K562 (cell line): ENCODE measurements around the gene GPC1. TPM values are rescaled to one million over a fixed set of nuclear protein-coding genes. Genes with fewer than 3 reads are reported as not detected.

ENCODE experiments used
- CCNT2 ChIP-seq: IDR thresholded peaks from 2 replicates; pipeline ENCODE4 v1.6.1; 2011; ENCODE audit warnings: borderline replicate concordance, low read depth, mild to moderate bottlenecking, moderate library complexity, mixed read lengths, low read length; ENCODE audit not compliant: insufficient read length; ENCODE audit errors: extremely low read depth
- CREB1 ChIP-seq, 2 experiments: sonication (generic) in 1 of 2; formaldehyde crosslinking in 1 of 2; IDR thresholded peaks; 2 replicates each; pipeline versions ENCODE4 v1.6.1 to v1.8.0; 2012 to 2022; ENCODE audit warnings: inconsistent platforms in 1 of 2, mild to moderate bottlenecking in 1 of 2, missing genetic modification reagents in 1 of 2, moderate library complexity in 1 of 2
- E2F5 ChIP-seq: sonication (generic); formaldehyde crosslinking; IDR thresholded peaks from 2 replicates; pipeline ENCODE4 v1.8.0; 2022; ENCODE audit warnings: mild to moderate bottlenecking, missing genetic modification reagents
- FUS ChIP-seq: fragments of 200-400 bp; formaldehyde crosslinking; optimal IDR thresholded peaks from 2 replicates; pipeline ENCODE3; 2017; ENCODE audit warnings: low read depth, low read length
- HLTF ChIP-seq: fragments of 450-650 bp; IDR thresholded peaks from 2 replicates; pipeline ENCODE4 v1.6.1; 2016
- NUFIP1 ChIP-seq: fragments of 450-650 bp; IDR thresholded peaks from 2 replicates; pipeline ENCODE4 v1.6.1; 2018; ENCODE audit not compliant: partially characterized antibody
- PRMT5 ChIP-seq: sonication (generic); formaldehyde crosslinking; IDR thresholded peaks from 2 replicates; pipeline ENCODE4 v1.5.0; 2020; ENCODE audit warnings: missing genetic modification reagents
- SETDB1 ChIP-seq: IDR thresholded peaks from one replicate; pipeline ENCODE4 v1.6.1; 2012; ENCODE audit warnings: low read length, control low read depth, inconsistent platforms
- THAP12 ChIP-seq: fragments of 250-450 bp; sonication (Bioruptor Pico); IDR thresholded peaks from 2 replicates; pipeline ENCODE4 v1.9.0; 2021; ENCODE audit warnings: mild to moderate bottlenecking, inconsistent platforms
- ZNF133 ChIP-seq: fragments of 250-450 bp; sonication (Bioruptor Pico); IDR thresholded peaks from 2 replicates; pipeline ENCODE4 v1.4.0; 2020; ENCODE audit warnings: mild to moderate bottlenecking
- ZNF134 ChIP-seq: fragments of 250-450 bp; sonication (Bioruptor Pico); conservative IDR thresholded peaks from 2 replicates; pipeline ENCODE4 v1.4.0; 2020
- ZNF445 ChIP-seq: fragments of 250-450 bp; sonication (Bioruptor Pico); IDR thresholded peaks from 2 replicates; pipeline ENCODE4 v1.4.0; 2020; ENCODE audit warnings: low read depth, mild to moderate bottlenecking, moderate library complexity
- ZNF561 ChIP-seq: fragments of 450-650 bp; formaldehyde crosslinking; conservative IDR thresholded peaks from 2 replicates; pipeline ENCODE4 v1.4.0; 2020; ENCODE audit warnings: mild to moderate bottlenecking, moderate library complexity
- polyA plus RNA-seq, 8 experiments: library from polyadenylated mRNA; depleted of rRNA in 4 of 8; stranded (reverse) in 5 of 8; unstranded in 3 of 8; fragments of >200 nt; fragmentation: Nextera tagmentation in 2 of 8; fragmentation: Illumina TruSeq in 1 of 8; extraction: Ambion mirVana in 2 of 8; extraction: Trizol in 1 of 8; gene quantifications; 2 replicates each; pipeline versions ENCODE4 v1.2.1 to v1.2.3, GENCODE V29; 2011 to 2014; ENCODE audit warnings: inconsistent platforms in 1 of 8, missing spikeins in 1 of 8
- total RNA-seq, 7 experiments: library from RNA; depleted of rRNA in 6 of 7; stranded (reverse); fragments of >200 nt in 6 of 7; fragmentation: Illumina TruSeq in 2 of 7; extraction: Trizol in 2 of 7; gene quantifications; 2 replicates each; pipeline versions ENCODE4 v1.2.1 to v1.2.3, GENCODE V29; 2011 to 2021; ENCODE audit warnings: low replicate concordance in 1 of 7

GPC1 gene
- total and polyA plus RNA-seq, 9 of the 15 experiments (the other 6 are each of a cell fraction or from before 2014, with no cell fraction given): 0.07 to 0.82 (median 0.14) TPM; not detected in 3

GRCh38 chr2:240472078-240472790 is 36.8 kb downstream of the GPC1 start (continued):
- no peak for TF ChIP-seq THAP12 (CRISPR knock-in tag)
- no peak for TF ChIP-seq CREB1 (IDR thresholded peaks at IDR 0.05)
- no peak for TF ChIP-seq CREB1 (CRISPR knock-in tag; IDR thresholded peaks at IDR 0.05)
- TF ChIP-seq ZNF445 (CRISPR knock-in tag): no peak
- TF ChIP-seq NUFIP1: no peak
- no peak for TF ChIP-seq ZNF561
- TF ChIP-seq ZNF133 (CRISPR knock-in tag): no peak
- TF ChIP-seq E2F5 (CRISPR knock-in tag): no peak
- TF ChIP-seq CCNT2: no peak
- TF ChIP-seq ZNF134: no peak
- no peak for TF ChIP-seq FUS
- TF ChIP-seq HLTF: no peak
- TF ChIP-seq PRMT5 (CRISPR knock-in tag): no peak
- no peak for TF ChIP-seq SETDB1
